Naive B cell (primary cell): Measurements from ENCODE around the gene MYO3B. TPM values are rescaled to one million over a fixed set of nuclear protein-coding genes. Genes with fewer than 3 reads are reported as not detected.

Experiments
- ATAC-seq, 2 donors: fragments of 150-1000 bp; cut with Tn5 transposase; 2 replicates each; pipeline ENCODE4 v1.10.0; 2021; ENCODE audit warnings: low read depth in 2 of 2, mild to moderate bottlenecking in 2 of 2, moderate library complexity in 2 of 2
- DNase-seq: peaks from one replicate; pipeline ENCODE4 v3.0.0; 2022
- H3K27ac Mint-ChIP-seq, 6 donors: one replicate each; pipeline ENCODE4 v1.8.0; 2020 to 2022; ENCODE audit warnings: mild to moderate bottlenecking in 6 of 6, mixed read lengths in 6 of 6, moderate library complexity in 5 of 6, inconsistent platforms in 2 of 6
- H3K27me3 Mint-ChIP-seq, 3 donors: one replicate each; pipeline ENCODE4 v1.8.0; 2021 to 2022; ENCODE audit warnings: mixed read lengths in 3 of 3, mild to moderate bottlenecking in 1 of 3
- H3K36me3 Mint-ChIP-seq, 2 donors: one replicate each; pipeline ENCODE4 v1.8.0; 2020 to 2022; ENCODE audit warnings: mixed read lengths in 2 of 2, inconsistent platforms in 1 of 2, mild to moderate bottlenecking in 1 of 2
- H3K4me1 Mint-ChIP-seq, 3 donors: one replicate each; pipeline ENCODE4 v1.8.0; 2020 to 2022; ENCODE audit warnings: mixed read lengths in 3 of 3, inconsistent platforms in 1 of 3, mild to moderate bottlenecking in 1 of 3, moderate library complexity in 1 of 3
- H3K4me3 Mint-ChIP-seq, 8 donors: one replicate each; pipeline ENCODE4 v1.8.0; 2020 to 2022; ENCODE audit warnings: mild to moderate bottlenecking in 8 of 8, mixed read lengths in 8 of 8, moderate library complexity in 8 of 8, inconsistent platforms in 2 of 8
- H3K9me3 Mint-ChIP-seq, 7 donors: one replicate each; pipeline ENCODE4 v1.8.0; 2020 to 2022; ENCODE audit warnings: mixed read lengths in 7 of 7, mild to moderate bottlenecking in 5 of 7, inconsistent platforms in 2 of 7, moderate library complexity in 1 of 7
- polyA plus RNA-seq, 6 donors: library from polyadenylated mRNA; unstranded; fragments of 300-500 nt; fragmentation: Illumina TruSeq; gene quantifications; one replicate each; pipeline ENCODE4 v1.2.3, GENCODE V29; 2021; ENCODE audit warnings: low read depth in 6 of 6

Gene MYO3B
- polyA plus RNA-seq, 6 donors from 2014 or later, result not detected

DNA sequence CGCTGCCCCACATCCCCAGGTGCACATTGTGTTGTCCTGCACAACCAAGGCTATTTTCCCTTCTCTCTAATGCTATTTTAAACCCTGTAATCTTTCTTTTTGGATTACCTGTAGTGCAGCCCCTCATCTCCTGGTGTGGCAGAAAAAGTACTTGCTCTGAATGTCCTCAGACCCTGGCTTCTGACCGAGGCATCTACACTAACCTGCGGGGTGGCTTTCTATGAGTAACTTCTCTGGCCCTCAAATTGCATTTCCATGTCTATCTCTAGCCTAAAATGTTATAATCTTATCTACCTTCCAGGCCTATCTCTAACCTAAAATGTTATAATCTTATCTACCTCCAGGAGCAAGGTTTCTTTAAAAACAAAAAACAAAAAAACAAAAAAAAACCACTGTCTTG, 519.0 kb downstream of the MYO3B start:
- DNase-seq (no peak), ATAC-seq (no peak)
- H3K4me3 Mint-ChIP-seq, result no peak overlapping the region
- H3K4me1 Mint-ChIP-seq, result no peaks in the 10 kb centered on the region
- peaks cover 27 to 36% (median 32%) of the 10 kb centered on the region in 3 donors for H3K27me3 Mint-ChIP-seq
- peaks cover 0 to 6% (median 5%) of the 10 kb centered on the region in 7 donors for H3K9me3 Mint-ChIP-seq
- H3K27ac Mint-ChIP-seq, result no peak overlapping the region
- H3K36me3 Mint-ChIP-seq, result no peaks in the 10 kb centered on the region

DNA sequence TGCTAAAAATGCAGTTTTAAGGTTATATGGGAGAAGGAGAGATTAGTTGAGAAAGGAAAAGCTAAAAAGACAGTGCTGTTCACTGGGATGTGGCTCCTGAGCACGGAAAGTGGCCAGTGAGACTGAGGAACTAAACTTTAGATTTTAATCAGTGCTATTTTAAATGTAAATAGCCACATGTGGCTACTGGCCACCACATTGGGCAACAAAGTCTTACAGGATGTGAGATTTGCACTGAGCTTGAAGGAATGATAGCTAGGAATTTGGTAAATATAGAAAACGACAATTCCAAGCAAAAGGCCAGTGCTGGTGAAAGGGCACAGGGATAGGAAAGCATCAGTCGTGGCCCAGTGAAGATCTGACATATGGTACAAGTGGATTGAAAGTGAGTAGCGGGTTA, 523.1 kb downstream of the MYO3B start:
- Mint-ChIP-seq H3K9me3 (peaks cover 5 to 19% (median 10%) of the 10 kb centered on the region in 7 donors), H3K4me3 (no peak overlapping the region), H3K27ac (no peak overlapping the region), H3K36me3 (peaks cover 0 to 6% of the 10 kb centered on the region in 2 donors), H3K27me3 (peaks cover 26 to 38% (median 33%) of the 10 kb centered on the region in 3 donors), H3K4me1 (no peaks in the 10 kb centered on the region)
- ATAC-seq (no peak), DNase-seq (no peak)

DNA sequence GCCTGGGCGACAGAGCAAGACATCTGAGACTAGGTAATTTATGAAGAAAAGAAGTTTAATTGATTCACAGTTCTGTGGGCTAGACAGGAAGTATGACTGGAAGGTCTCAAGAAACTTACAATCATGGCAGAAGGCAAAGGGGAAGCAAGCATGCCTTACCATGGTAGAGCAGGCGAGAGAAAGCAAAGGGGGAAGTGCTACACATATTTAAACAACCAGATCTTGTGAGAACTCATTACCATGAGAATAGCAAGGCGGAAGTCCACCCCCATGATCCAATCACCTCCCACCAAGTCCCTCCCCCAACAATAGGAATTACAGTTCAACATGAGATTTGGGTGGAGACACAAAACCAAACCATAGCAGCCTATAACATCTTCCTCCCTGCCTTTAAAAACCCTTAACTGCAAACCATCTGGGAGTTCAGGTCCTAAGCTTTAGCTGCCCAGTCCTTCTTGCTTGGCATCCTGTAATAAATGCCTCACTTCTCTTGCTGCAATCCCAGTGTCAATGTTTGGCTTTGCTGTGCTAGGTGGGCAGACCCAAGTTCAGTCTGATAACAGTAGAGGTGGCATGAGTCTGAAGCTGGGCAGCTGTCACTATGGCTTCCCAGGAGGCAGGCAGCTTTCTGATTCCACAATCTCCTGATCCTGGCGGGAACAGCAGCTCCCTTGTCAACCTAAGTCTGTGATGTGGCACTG, 526.0 kb downstream of the MYO3B start:
- peaks cover 0 to 10% of the 10 kb centered on the region in 2 donors for H3K36me3 Mint-ChIP-seq
- peaks cover 24 to 41% (median 35%) of the 10 kb centered on the region in 3 donors for H3K27me3 Mint-ChIP-seq
- DNase-seq (no peak), ATAC-seq (no peak)
- H3K9me3 Mint-ChIP-seq, result peaks cover 5 to 22% (median 9%) of the 10 kb centered on the region in 7 donors
- no peaks in the 10 kb centered on the region for H3K4me1 Mint-ChIP-seq
- no peak overlapping the region for H3K27ac Mint-ChIP-seq
- H3K4me3 Mint-ChIP-seq, result no peak overlapping the region
